Esophagus (tissue), 2 donors: ENCODE results near the gene TMEM9B. TPM values are rescaled to one million over a fixed set of nuclear protein-coding genes. Genes with fewer than 3 reads are reported as not detected.

Source experiments
- H3K27ac ChIP-seq, 2 donors: one replicate each; pipeline ENCODE4 v1.5.1; 2013; ENCODE audit warnings: low read depth in 2 of 2, mild to moderate bottlenecking in 2 of 2, inconsistent platforms in 1 of 2, low read length in 1 of 2, moderate library complexity in 1 of 2
- H3K27me3 ChIP-seq, 2 donors: one replicate each; pipeline ENCODE4 v1.6.1; 2013; ENCODE audit warnings: low read length in 2 of 2, control low read depth in 1 of 2, mild to moderate bottlenecking in 1 of 2; ENCODE audit not compliant: insufficient read depth in 2 of 2, control insufficient read depth in 1 of 2
- H3K36me3 ChIP-seq, 2 donors: one replicate each; pipeline ENCODE4 v1.6.1; 2013; ENCODE audit warnings: low read length in 1 of 2; ENCODE audit not compliant: control insufficient read depth in 2 of 2, insufficient read depth in 2 of 2
- H3K4me1 ChIP-seq, 2 donors: one replicate each; pipeline ENCODE4 v1.6.1; 2013; ENCODE audit warnings: low read length in 1 of 2; ENCODE audit not compliant: control insufficient read depth in 2 of 2, insufficient read depth in 2 of 2
- H3K4me3 ChIP-seq, 2 donors: one replicate each; pipeline ENCODE4 v1.5.1; 2013; ENCODE audit warnings: low read length in 2 of 2, mild to moderate bottlenecking in 2 of 2, low read depth in 1 of 2, moderate library complexity in 1 of 2
- H3K9me3 ChIP-seq, 2 donors: one replicate each; pipeline ENCODE4 v1.6.1; 2013; ENCODE audit warnings: mild to moderate bottlenecking in 2 of 2, low read depth in 1 of 2, low read length in 1 of 2, moderate library complexity in 1 of 2; ENCODE audit not compliant: control insufficient read depth in 2 of 2, insufficient read depth in 1 of 2
- WGBS, 2 donors: extraction: QIAGEN DNeasy Blood & Tissue Kit; methylation state at CpG; one replicate each; pipeline ENCODE4 v1.1.7; 2013; 5-methylcytosine and 5-hydroxymethylcytosine counted together
- polyA plus RNA-seq, 2 donors: library from polyadenylated mRNA; stranded (reverse); fragments of 200-250 nt; gene quantifications; one replicate each; pipeline ENCODE4 v1.2.3, GENCODE V29; 2013
- donor health status: healthy with polysubstance abuse.
- donor health status: Bipolar disorder and iron deficiency.

TMEM9B gene
- polyA plus RNA-seq, 2 donors = 29.6 to 52.1 TPM

DNA sequence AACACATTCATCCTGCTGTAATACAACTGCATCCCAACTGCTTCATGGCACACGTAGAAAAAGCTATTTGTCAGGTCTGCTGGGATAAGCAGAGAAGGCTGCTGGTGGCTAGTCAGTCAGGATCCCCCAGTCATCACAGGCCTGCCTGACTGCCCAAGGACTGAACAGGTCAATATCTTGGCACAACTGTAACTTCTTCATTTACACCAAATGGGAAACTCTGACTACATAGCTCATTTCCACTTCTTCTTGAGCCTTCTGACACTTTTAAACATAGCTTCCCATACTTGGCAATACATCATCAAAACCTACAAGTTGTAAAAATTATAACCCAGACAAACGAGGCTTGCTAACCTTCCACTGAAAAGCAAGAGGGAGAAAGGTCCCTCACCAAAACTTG is 2.8 kb downstream of the TMEM9B start:
- WGBS, 2 donors = 60 to 64% methylated on average over 2 of the region's 2 CpGs
- Histone ChIP-seq H3K4me1 (no peaks in the 10 kb centered on the region), H3K36me3 (no peaks in the 10 kb centered on the region), H3K27ac (no peak overlapping the region), H3K4me3 (no peak overlapping the region), H3K27me3 (no peaks in the 10 kb centered on the region), H3K9me3 (no peaks in the 10 kb centered on the region)

DNA sequence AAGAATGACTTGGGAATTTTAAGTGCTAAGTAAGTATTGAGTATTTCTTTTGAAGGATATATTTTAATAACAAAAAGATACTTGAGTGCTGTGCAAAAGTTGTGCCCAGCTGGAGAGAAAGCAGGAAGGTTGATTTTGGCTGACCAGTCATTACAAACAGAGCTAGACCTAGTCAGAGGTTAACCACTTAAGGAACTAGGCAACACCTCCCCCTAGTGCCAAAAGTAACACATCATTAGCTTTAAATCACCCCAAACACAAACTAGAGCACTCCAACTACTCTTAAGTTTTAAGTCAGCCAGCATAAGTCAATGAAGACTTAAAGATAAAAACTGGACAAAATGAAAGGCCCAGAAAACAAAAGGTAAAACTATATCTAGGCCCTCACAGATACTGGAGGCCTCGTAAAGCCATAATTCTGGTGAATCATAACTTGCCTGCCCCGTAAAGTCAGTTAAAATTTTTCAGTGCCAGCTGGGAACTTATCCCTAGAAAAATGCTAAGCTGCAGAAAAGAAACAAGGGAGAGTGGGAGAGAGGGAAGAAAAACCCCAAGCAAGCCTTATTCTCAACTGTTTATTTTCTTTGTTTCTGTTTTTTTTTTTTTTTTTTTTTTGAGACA is 4.6 kb downstream of the TMEM9B start:
- Histone ChIP-seq H3K4me3 (no peak overlapping the region), H3K4me1 (no peaks in the 10 kb centered on the region), H3K36me3 (peaks cover 4 to 7% of the 10 kb centered on the region in 2 donors), H3K27ac (peak overlapping the region in 1 of 2 donors; percentile 11), H3K27me3 (no peaks in the 10 kb centered on the region), H3K9me3 (no peaks in the 10 kb centered on the region)
- WGBS, 2 donors = 13 to 53% methylated on average over 2 of the region's 2 CpGs

DNA sequence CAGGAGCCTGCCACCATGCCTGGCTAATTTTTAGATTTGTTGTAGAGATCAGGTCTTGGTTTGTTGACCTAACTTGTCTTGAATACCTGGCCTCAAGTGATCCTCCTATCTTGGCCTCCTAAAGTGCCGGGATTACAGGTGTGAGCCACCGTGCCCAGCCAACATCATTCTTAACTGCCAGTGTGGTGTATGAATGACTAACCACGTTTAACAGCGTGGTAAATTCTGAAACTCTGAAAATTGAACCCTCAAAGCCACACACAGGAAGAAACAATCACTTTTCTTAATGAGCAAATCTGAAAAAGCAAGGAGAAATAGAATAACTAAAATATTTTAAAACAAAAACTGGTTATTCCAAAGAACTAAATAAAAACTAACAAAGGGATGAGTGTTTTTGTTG is 7.4 kb downstream of the TMEM9B start:
- no peaks in the 10 kb centered on the region for H3K9me3 ChIP-seq
- H3K4me1 ChIP-seq = no peaks in the 10 kb centered on the region
- H3K36me3 ChIP-seq = peaks cover 7 to 8% of the 10 kb centered on the region in 2 donors
- 77 to 78% methylated on average over 4 of the region's 4 CpGs for WGBS, 2 donors
- no peak overlapping the region for H3K27ac ChIP-seq
- H3K27me3 ChIP-seq = no peaks in the 10 kb centered on the region
- H3K4me3 ChIP-seq = no peak overlapping the region

DNA sequence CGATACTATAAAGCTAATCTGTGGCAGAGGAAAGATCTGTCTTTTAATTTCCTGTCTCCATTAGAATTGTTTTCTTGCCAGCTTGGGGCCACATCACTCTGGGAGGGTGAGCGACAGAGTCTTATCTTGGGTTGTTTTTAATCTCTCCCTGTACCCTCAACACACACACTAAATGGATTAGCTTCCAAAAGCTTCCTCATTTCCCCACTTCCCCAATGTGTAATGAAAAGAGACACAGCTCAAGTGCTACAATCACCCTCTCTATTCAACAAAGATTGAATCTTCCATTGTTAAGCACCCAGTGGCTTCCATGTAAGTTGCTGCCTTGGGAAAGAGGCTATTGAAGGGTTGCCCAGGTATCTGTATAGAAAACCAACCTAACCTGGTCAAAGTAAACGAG is 15.4 kb downstream of the TMEM9B start:
- WGBS, 2 donors = 72% methylated on average over 3 of the region's 3 CpGs
- Histone ChIP-seq H3K9me3 (no peaks in the 10 kb centered on the region), H3K27me3 (no peaks in the 10 kb centered on the region), H3K4me1 (no peaks in the 10 kb centered on the region), H3K4me3 (no peak overlapping the region), H3K36me3 (peaks cover 7 to 8% of the 10 kb centered on the region in 2 donors), H3K27ac (no peak overlapping the region)

DNA sequence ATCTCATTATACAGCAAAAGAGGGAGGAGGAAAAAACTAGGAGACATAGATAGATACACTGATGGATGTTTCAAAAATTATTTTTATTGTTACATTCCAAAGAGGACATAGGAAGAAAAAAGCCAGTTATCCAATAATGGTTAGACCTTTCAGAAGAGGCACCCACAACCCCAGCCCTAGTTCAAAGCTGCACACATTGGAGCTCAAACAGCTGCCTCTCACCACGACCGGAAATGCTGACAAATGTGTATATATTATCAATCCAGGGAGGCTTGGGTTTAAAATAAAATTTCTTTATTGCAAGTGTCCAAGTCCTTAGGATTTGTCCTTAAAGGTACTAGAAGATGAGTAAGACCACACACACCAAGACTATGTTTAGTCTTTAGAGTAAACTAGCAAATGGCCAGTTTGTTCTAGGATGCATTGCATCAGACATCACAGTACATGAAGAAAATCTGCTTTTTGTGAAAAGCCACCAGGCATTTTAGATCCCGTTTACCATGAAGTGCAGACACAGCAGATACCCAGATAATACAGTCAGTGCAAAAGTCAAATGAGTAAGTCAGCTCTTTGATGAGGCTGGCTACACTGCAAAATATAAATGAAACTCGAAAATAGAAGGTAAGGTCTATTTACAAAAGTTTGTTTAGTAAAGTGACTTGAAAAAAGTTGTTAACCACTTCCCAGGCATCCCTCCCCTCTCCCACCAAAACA is 16.9 kb downstream of the TMEM9B start:
- WGBS, 2 donors = 79 to 81% methylated on average over 4 of the region's 4 CpGs
- Histone ChIP-seq H3K36me3 (peaks cover 5 to 7% of the 10 kb centered on the region in 2 donors), H3K4me1 (no peaks in the 10 kb centered on the region)

DNA sequence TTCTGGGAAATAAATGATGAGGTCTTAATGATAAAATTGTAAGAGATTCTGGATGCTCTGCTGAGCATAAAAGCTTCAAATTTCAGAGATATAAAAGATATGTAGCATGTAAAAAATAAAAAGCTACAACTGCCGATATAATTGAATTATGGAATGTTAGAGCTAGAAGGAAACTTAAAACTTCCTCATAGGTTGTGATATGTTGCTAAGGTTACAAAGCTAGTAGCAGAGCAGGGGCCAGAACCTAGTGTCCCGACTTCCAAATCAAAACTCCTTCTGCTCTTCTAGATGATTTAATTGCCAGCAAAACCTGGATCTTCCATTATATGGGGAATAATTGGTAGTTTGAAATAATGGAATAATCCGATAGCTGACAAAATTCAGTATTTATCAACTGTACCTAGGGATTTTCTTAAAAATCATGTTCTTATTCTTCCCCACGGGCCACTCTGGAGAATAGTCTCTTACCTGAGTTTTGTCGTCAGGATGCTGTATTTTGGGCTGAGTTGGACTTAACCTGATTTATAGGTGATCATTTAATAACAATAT is 21.6 kb downstream of the TMEM9B start, which contains the start of gene ASCL3:
ASCL3 (minus strand) TSS at position 499 of the 549 bp plus-strand sequence. CDS start 4,855 bp downstream, outside the sequence.
- Histone ChIP-seq H3K4me3 (no peak within 1 kb of the TSS), H3K9me3 (no peaks in the 10 kb centered on the region), H3K36me3 (peaks cover 0 to 2% of the 10 kb centered on the region in 2 donors), H3K27me3 (no peaks in the 10 kb centered on the region), H3K27ac (no peak within 1 kb of the TSS), H3K4me1 (no peaks in the 10 kb centered on the region)
- WGBS, 2 donors = 67 to 82% methylated on average over 5 of the region's 5 CpGs

More for the DNA sequence above, 16.9 kb downstream of the TMEM9B start:
- Histone ChIP-seq H3K27ac (no peak overlapping the region), H3K27me3 (no peaks in the 10 kb centered on the region), H3K4me3 (no peak overlapping the region), H3K9me3 (no peaks in the 10 kb centered on the region)

DNA sequence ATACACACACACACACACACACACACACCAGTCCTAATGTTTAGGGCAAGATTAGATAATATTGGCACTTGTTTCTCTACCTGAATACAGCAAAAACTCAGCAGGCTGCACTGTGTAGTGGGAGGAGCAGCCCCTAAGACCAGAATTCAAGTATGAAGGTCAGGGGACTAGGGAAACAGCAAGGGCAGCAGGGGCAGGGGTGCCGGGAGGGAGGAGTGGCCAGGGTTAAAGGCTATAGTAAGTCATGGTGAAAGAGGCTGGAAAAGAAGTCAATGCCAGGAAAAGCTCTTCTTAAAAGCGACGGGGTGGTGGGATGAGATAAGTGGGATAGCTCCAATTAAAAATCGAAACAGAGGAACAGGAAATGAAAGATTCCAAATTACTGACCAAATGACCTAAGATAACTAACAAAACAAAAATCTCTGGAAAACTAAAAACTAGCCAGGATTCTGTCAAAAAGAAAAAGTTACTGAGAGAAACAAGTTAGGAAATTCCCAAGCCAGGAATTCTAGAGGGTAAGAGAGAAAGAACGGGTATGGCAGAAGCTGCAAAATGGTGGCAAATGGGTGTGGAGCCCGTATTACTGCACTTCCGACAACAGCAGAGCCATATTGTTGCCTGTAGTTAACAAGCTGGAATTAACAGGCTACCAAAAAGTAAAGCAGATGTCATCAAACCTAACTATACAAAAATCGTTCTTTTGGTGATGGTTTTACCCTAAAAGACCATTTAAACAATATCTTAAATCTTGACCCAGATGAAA is 22.7 kb downstream of the TMEM9B start:
- Histone ChIP-seq H3K27ac (no peak overlapping the region), H3K9me3 (no peaks in the 10 kb centered on the region), H3K36me3 (no peaks in the 10 kb centered on the region), H3K4me1 (no peaks in the 10 kb centered on the region), H3K4me3 (no peak overlapping the region), H3K27me3 (no peaks in the 10 kb centered on the region)
- 69 to 76% methylated on average over 8 of the region's 8 CpGs for WGBS, 2 donors

DNA sequence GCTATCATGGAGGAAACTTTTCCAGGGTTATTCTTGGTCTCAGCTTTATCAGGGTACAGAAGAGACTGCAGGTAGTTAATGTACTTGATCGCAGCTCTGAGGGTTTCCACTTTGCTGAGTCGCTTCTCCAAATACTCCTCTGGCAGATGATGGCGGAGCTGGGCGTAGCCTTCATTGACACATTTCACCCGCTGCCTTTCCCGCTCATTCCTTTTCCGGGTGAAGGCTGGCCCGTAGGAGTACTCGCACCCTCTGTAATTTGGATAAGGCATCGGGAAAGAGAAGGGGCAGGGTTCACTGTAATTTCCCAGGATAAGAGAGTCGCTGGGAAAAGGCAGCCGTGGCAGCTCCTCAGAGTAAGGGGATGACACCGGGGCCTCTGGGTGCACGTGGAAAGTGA is 26.6 kb downstream of the TMEM9B start:
- Histone ChIP-seq H3K36me3 (no peaks in the 10 kb centered on the region), H3K4me3 (no peak overlapping the region), H3K27ac (no peak overlapping the region), H3K4me1 (no peaks in the 10 kb centered on the region), H3K27me3 (no peaks in the 10 kb centered on the region), H3K9me3 (no peaks in the 10 kb centered on the region)
- 86 to 90% methylated on average over 14 of the region's 14 CpGs for WGBS, 2 donors

DNA sequence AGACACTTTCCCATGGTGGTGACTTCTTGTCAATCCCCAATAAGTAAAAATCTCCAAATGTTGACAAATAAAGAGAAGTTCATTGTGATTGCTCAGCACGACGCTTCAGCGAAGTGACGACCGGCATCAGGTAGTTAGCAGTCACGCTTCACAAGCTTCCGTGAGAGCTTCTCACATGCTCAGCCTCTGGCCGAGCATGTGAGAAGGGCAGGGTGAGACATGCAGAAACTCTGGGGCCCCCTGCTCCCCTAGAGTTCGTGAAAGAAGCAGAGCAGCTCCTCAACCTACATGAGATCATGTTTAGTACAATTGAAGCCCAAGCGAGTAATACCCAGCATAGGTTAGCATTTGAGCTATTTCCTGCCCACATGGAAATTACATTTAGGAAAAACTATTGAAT is 27.1 kb downstream of the TMEM9B start:
- 69 to 71% methylated on average over 10 of the region's 10 CpGs for WGBS, 2 donors

More for the DNA sequence above, 27.1 kb downstream of the TMEM9B start:
- H3K36me3 ChIP-seq = no peaks in the 10 kb centered on the region
- peaks cover 0 to 1% of the 10 kb centered on the region in 2 donors for H3K4me1 ChIP-seq
- no peak overlapping the region for H3K27ac ChIP-seq
- H3K27me3 ChIP-seq = no peaks in the 10 kb centered on the region
- no peaks in the 10 kb centered on the region for H3K9me3 ChIP-seq
- no peak overlapping the region for H3K4me3 ChIP-seq
